Measurements from ENCODE around the gene CALR3.
"Not testable (repeated sequence)": the region's sequence is repeated elsewhere in the genome, so short reads cannot be mapped to it uniquely, and the experiment has no call there.

CALR3 gene

GRCh38 chr19:16524991-16525734 lies 29.2 kb upstream of the CALR3 start:
- DNase-seq, result no peak

GRCh38 chr19:16522559-16523377 lies 26.8 kb upstream of the CALR3 start:
- no peak for DNase-seq

- no peak for DNase-seq
These were observed 25.8 kb upstream of the CALR3 start for GRCh38 chr19:16521715-16522289.

DNA sequence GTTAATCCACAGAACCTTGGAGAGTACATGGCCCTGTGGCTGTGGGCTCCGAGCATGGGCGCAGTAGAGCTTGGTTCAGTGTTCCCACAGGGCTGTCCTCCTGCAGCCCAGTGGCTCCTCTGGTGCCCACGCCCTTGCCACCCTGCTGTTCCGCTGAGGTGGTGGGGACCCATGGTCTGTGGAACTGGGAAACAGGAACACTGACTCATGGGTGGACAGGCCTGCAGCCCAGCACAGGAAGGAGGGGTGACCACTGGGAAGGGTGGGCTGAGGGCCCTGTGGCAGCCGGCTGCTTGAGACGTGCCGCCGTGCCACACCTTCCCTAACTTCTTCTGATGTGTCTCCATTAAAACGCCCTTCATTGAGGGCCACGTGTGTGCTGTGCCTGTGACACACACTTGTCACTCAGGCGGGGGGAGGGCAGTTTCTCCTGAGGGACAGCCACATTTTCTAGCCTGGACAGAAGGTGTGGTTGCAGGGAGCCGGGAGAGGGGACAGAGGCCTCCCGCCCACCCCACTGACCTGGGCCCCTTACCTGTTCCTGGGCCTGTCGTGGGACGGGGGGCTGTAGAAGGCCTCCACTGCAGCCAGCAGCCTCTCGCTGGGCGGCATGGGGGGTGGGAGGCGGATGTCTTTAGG lies 25.1 kb upstream of the CALR3 start:
- DNase-seq, result no peak

DNA sequence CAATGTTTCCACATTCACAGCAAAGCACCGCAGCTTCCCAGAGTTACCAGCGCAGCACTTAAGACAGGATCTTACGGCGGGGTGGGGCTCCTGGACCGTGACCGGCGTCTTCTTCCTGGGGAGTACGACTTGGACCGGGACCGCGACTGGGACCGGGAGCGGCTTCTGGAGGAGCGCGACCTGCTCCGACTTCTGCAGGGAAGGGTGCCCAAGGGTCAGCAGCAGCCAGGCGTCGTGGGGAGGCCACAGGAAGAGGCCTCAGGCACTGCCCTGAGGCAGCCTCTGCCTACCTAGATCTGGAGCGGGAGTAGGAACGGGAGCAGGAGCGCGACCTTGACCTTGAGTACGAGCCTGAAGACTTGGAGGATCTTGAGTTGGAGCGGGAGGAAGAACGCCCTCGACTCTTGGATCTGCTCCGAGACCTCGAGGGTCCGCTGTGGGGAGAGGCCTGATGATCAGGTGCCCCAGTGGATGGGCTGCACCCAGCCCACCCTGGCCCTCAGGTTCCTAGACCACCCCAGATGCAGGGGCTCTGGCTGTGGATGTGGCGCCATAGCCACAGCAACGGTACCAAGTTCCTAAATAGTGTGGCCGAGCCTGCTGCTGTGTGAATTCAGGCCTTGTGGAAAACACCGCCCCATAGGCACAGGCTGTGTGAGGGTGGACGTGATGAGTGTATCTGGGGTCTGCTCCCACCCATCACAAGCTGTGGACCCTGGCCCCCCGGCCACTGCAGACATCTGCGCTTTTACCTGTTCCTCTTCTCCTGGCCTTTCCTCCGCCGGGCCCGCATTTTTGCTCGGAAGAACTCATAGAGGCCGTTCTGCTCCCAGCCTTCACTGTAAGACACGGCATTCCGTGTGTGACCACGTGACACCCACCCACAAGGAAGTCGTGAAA lies 24.4 kb upstream of the CALR3 start:
- DNase-seq, result no peak

- no peak for DNase-seq
These were observed 23.3 kb upstream of the CALR3 start for GRCh38 chr19:16519230-16519687.

DNA sequence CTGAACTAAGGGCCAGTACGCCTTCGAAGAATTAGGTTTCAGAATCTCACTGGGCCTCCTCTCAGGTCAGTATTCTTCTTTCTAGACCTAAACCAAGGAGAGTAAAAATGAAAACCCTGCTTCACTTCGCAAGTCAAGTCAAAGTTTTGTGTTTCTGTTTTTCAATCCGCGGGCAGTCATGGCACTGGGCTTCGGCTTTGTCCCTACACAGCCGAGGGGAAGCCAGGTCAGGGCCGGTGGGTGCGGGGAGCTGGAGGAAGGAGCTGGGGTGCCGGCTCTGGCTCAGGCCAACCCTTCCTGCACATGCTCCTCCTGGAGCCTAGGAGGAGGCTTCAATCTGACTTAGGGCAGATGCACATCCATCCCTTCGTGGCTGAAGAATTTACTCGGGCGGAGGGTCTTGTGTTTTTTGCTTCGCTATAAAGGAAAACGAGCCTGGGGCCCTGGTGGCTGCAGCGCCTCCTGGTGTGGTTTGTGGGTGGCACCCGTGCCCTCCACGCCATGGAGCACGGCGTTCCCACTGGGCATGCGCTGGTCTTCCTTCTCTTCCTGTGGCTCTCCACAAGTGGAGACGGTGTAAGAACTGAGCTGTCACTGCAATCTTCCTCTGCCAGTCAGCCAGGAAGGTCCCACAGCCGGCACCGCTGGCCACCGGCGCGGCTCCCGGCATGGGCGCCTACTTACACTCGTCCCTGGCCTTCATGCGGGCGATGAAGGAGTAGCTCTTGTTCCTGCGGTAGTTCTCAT lies 22.7 kb upstream of the CALR3 start:
- no peak for DNase-seq

DNA sequence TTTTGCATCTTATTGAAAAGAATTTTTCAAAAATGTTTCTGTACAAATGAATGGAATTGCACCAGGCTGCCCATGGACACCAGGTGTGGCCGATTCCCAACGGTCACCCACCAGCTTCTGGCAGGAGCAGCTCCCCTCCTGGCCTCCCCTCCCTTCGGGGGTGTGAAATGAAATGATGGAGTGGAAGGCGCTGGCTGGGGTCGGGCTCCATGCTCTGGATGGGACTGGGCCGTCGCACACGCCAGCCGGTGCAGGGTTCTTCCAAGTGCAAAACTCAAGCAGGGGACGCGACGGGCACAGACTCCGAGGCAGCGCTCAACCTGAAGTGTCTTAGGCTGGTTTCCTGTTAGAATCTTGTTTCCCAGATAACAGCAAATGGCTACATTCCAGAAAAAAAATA lies 22.1 kb upstream of the CALR3 start:
- DNase-seq, result no peak

- no peak for DNase-seq
These were observed 21.1 kb upstream of the CALR3 start for GRCh38 chr19:16516923-16517610.

GRCh38 chr19:16516381-16516780 lies 20.4 kb upstream of the CALR3 start:
- DNase-seq, result no peak

- no peak for DNase-seq
These were observed 18.5 kb upstream of the CALR3 start for GRCh38 chr19:16514383-16515019.

DNA sequence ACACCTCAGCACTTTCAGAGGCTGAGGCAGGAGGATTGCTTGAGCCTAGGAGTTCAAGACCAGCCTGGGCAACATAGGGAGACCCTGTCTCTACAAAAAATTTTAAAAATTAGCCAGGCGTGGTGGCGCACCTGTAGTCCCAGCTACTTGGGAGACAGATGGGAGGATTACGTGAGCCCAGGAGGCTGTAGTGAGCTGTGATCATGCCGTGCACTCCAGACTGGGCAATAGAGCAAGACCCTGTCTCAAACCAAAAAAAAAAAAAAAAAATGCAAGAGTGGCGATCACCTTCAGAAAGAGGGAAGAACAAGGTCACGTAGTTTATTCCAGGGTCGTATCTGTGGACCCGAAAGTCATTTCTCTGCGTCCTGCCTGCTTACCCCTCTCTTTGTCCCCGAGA lies 16.6 kb upstream of the CALR3 start:
- DNase-seq, result not testable (repeated sequence)

GRCh38 chr19:16509141-16510061 lies 13.4 kb upstream of the CALR3 start:
- no peak for DNase-seq

DNA sequence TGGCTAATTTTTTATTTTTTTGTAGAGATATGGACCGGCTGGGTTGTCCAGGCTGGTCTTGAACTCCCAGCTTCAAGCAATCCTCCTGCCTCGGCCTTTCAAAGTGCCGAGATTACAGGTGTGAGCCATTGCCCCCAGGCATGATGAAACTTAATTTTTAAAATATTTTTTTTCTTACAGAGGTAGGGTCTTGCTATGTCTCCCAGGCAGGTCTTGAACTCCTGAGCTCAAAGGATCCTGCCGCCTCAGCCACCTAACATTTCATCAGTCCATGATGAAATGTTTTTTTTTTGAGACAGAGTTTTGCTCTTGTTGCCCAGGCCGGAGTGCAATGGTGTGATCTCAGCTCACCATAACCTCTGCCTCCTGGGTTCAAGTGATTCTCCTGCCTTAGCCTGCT lies 12.6 kb upstream of the CALR3 start:
- no peak for DNase-seq

DNA sequence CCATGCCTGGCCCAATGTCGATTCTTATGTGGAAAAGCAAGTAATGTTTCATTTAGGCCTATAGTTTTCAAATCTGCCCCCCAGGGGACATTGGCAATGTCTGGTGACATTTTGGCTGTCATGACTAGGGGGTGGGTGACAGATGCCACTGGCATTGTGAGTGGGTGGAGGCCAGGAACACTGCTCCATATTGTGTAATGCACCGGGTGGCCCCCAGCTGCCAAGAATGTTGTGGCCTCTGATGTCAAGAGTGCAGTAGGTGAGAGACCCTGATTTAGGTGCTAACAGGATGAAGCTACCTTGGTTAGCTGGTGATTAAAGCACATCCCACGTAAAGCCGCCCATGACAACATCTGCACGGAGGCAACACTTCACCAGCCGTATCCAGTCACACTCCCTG lies 11.0 kb upstream of the CALR3 start:
- no peak for DNase-seq

GRCh38 chr19:16506161-16506560 lies 10.2 kb upstream of the CALR3 start:
- DNase-seq, result not testable (repeated sequence)

GRCh38 chr19:16504271-16504670 lies 8.3 kb upstream of the CALR3 start:
- DNase-seq, result no peak

DNA sequence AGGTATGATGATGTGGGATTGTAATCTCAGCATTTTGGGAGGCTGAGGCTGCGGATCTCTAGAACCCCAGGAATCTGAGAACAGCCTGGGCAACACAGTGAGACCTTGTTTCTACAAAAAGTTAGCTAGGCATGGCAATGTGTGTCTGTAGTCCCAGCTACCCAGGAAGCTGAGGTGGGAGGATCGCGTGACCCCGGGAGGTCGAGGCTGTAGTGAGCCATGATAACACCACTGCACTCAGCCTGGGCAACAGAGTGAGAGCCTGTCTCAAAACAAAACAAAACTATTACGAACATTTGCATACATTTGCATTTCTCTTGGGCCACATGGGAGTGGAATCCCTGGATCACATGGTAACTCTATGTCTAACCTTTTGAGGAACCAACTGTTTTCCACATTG lies 1.9 kb upstream of the CALR3 start:
- no peak for DNase-seq

GRCh38 chr19:16497042-16497441 lies 1.1 kb upstream of the CALR3 start:
- no peak for DNase-seq
